A549 (cell line): ENCODE measurements around the gene PACS2. TPM values are rescaled to one million over a fixed set of nuclear protein-coding genes. Genes with fewer than 3 reads are reported as not detected.
A peak's percentile ranks its signal among the peaks of the same experiment; 100 is the strongest.

Experiments used
- BCL3 ChIP-seq: fragments of >200 bp; sonication (Bioruptor Twin); formaldehyde crosslinking; IDR thresholded peaks from 3 replicates; pipeline ENCODE4 v1.6.1; 2016
- BHLHE40 ChIP-seq: IDR thresholded peaks from 2 replicates; pipeline ENCODE4 v1.6.1; 2012; ENCODE audit warnings: low read depth, low read length, inconsistent platforms
- CEBPB ChIP-seq, 2 experiments: fragments of >200 bp in 1 of 2; sonication (Bioruptor Twin) in 1 of 2; formaldehyde crosslinking in 1 of 2; IDR thresholded peaks; 2 replicates each; pipeline ENCODE4 v1.6.1; 2012 to 2016
- CHD2 ChIP-seq: fragments of 150-350 bp; IDR thresholded peaks from 2 replicates; pipeline ENCODE4 v1.6.1; 2014; ENCODE audit warnings: low read length; ENCODE audit not compliant: partially characterized antibody
- CHD4 ChIP-seq: fragments of 200-600 bp; sonication (generic); IDR thresholded peaks from 2 replicates; pipeline ENCODE4 v1.6.1; 2016; ENCODE audit warnings: antibody characterized with exemption, mild to moderate bottlenecking, borderline replicate concordance
- E2F6 ChIP-seq: IDR thresholded peaks from 2 replicates; pipeline ENCODE4 v1.6.1; 2012; ENCODE audit warnings: low read depth, borderline replicate concordance
- EHMT2 ChIP-seq: fragments of 200-600 bp; sonication (generic); IDR thresholded peaks from 2 replicates; pipeline ENCODE4 v1.6.1; 2016; ENCODE audit warnings: antibody characterized with exemption, low read depth, mild to moderate bottlenecking, moderate library complexity
- FOSL2 ChIP-seq, 2 experiments: fragments of 450-650 bp in 1 of 2; fragments of >200 bp in 1 of 2; sonication (Bioruptor Twin) in 1 of 2; formaldehyde crosslinking; IDR thresholded peaks; 2 replicates each; pipeline versions ENCODE4 v1.5.0 to v1.6.1; 2016 to 2020; ENCODE audit warnings: mild to moderate bottlenecking in 1 of 2, moderate library complexity in 1 of 2
- GATA3 ChIP-seq: IDR thresholded peaks from 2 replicates; pipeline ENCODE4 v1.6.1; 2012; ENCODE audit warnings: borderline replicate concordance
- HOXA7 ChIP-seq: fragments of 250-450 bp; sonication (Bioruptor Pico); IDR thresholded peaks from 2 replicates; pipeline ENCODE4 v1.5.0; 2020; ENCODE audit warnings: mild to moderate bottlenecking, moderate library complexity
- HOXB5 ChIP-seq: fragments of 250-450 bp; sonication (Bioruptor Pico); IDR thresholded peaks from 2 replicates; pipeline ENCODE4 v1.5.0; 2020; ENCODE audit warnings: mild to moderate bottlenecking, moderate library complexity
- MAFK ChIP-seq: fragments of 450-650 bp; IDR thresholded peaks from 2 replicates; pipeline ENCODE4 v1.6.1; 2014; ENCODE audit not compliant: partially characterized antibody
- NR3C1 ChIP-seq: fragments of >200 bp; sonication (Bioruptor Twin); formaldehyde crosslinking; IDR thresholded peaks from 3 replicates; pipeline ENCODE4 v1.6.1; 2017
- PBX3 ChIP-seq: IDR thresholded peaks from 2 replicates; pipeline ENCODE4 v1.6.1; 2012
- POLR2A ChIP-seq: IDR thresholded peaks from 2 replicates; pipeline ENCODE4 v1.6.1; 2012; ENCODE audit warnings: mild to moderate bottlenecking, low read length
- RAD21 ChIP-seq, 2 experiments: fragments of >200 bp in 1 of 2; sonication (Bioruptor Twin) in 1 of 2; formaldehyde crosslinking in 1 of 2; IDR thresholded peaks in 1 of 2; conservative IDR thresholded peaks in 1 of 2; 2 replicates in 1 of 2; 3 replicates in 1 of 2; pipeline ENCODE4 v1.6.1; 2012 to 2018; ENCODE audit warnings: inconsistent platforms in 1 of 2
- RCOR1 ChIP-seq: fragments of 150-350 bp; IDR thresholded peaks from 2 replicates; pipeline ENCODE4 v1.6.1; 2014; ENCODE audit warnings: antibody characterized with exemption, low read length, low read depth
- RNF2 ChIP-seq: fragments of 200-600 bp; sonication (generic); IDR thresholded peaks from 2 replicates; pipeline ENCODE4 v1.6.1; 2016; ENCODE audit warnings: low read depth, mild to moderate bottlenecking, antibody characterized with exemption, moderate library complexity, borderline replicate concordance
- polyA plus RNA-seq, 4 experiments: library from polyadenylated mRNA; depleted of rRNA in 3 of 4; stranded (reverse); fragments of >200 nt; fragmentation: RNase III in 1 of 4; extraction: RNeasy Plus Mini Kit Qiagen cat#74134 plus additional on column Dnase treatment in 1 of 4; gene quantifications; 2 replicates in 3 of 4; 3 replicates in 1 of 4; pipeline ENCODE4 v1.2.3, GENCODE V29; 2011 to 2017
- TF ChIP-seq, protein P1 (sequence below): fragments of 250-450 bp; sonication (Bioruptor Pico); IDR thresholded peaks from 2 replicates; pipeline ENCODE4 v1.5.0; 2021; ENCODE audit warnings: mild to moderate bottlenecking, moderate library complexity, borderline replicate concordance
- TF ChIP-seq, protein P2 (sequence below): fragments of 200-600 bp; sonication (generic); IDR thresholded peaks from 2 replicates; pipeline ENCODE4 v1.6.1; 2016; ENCODE audit warnings: antibody characterized with exemption, mild to moderate bottlenecking, moderate library complexity

PACS2 gene
- polyA plus RNA-seq, 2 of the 4 experiments (the other 2 are of a cell fraction): 11.9 to 24.5 TPM

- no peak for TF ChIP-seq HOXB5
- TF ChIP-seq HOXA7: no peak
- no peak for TF ChIP-seq RCOR1
- TF ChIP-seq POLR2A: no peak
- no peak for TF ChIP-seq RNF2
- TF ChIP-seq RAD21 (conservative IDR thresholded peaks at IDR 0.05 in 1 of 2, IDR thresholded peaks at IDR 0.05 in 1 of 2): no peak
- 0 out of 2 replicates have a peak, but pooled peaks have one; percentile 4 for TF ChIP-seq E2F6
- TF ChIP-seq BCL3: 0 out of 3 replicates have a peak, but pooled peaks have one; percentile 25
- no peak for TF ChIP-seq NR3C1
- no peak for TF ChIP-seq BHLHE40
- TF ChIP-seq EHMT2: no peak
- no peak for TF ChIP-seq CHD4
- no peak for TF ChIP-seq CEBPB (IDR thresholded peaks at IDR 0.05)
- TF ChIP-seq FOSL2 (IDR thresholded peaks at IDR 0.05): no peak
- 0 out of 2 replicates have a peak, but pooled peaks have one; percentile 7 for TF ChIP-seq FOSL2 (CRISPR knock-in tag; IDR thresholded peaks at IDR 0.05)
- TF ChIP-seq PBX3: no peak
- TF ChIP-seq MAFK: no peak
- TF ChIP-seq, protein P1, sequence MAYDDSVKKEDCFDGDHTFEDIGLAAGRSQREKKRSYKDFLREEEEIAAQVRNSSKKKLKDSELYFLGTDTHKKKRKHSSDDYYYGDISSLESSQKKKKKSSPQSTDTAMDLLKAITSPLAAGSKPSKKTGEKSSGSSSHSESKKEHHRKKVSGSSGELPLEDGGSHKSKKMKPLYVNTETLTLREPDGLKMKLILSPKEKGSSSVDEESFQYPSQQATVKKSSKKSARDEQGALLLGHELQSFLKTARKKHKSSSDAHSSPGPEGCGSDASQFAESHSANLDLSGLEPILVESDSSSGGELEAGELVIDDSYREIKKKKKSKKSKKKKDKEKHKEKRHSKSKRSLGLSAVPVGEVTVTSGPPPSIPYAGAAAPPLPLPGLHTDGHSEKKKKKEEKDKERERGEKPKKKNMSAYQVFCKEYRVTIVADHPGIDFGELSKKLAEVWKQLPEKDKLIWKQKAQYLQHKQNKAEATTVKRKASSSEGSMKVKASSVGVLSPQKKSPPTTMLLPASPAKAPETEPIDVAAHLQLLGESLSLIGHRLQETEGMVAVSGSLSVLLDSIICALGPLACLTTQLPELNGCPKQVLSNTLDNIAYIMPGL (CRISPR knock-in tag): no peak
- TF ChIP-seq, protein P2, sequence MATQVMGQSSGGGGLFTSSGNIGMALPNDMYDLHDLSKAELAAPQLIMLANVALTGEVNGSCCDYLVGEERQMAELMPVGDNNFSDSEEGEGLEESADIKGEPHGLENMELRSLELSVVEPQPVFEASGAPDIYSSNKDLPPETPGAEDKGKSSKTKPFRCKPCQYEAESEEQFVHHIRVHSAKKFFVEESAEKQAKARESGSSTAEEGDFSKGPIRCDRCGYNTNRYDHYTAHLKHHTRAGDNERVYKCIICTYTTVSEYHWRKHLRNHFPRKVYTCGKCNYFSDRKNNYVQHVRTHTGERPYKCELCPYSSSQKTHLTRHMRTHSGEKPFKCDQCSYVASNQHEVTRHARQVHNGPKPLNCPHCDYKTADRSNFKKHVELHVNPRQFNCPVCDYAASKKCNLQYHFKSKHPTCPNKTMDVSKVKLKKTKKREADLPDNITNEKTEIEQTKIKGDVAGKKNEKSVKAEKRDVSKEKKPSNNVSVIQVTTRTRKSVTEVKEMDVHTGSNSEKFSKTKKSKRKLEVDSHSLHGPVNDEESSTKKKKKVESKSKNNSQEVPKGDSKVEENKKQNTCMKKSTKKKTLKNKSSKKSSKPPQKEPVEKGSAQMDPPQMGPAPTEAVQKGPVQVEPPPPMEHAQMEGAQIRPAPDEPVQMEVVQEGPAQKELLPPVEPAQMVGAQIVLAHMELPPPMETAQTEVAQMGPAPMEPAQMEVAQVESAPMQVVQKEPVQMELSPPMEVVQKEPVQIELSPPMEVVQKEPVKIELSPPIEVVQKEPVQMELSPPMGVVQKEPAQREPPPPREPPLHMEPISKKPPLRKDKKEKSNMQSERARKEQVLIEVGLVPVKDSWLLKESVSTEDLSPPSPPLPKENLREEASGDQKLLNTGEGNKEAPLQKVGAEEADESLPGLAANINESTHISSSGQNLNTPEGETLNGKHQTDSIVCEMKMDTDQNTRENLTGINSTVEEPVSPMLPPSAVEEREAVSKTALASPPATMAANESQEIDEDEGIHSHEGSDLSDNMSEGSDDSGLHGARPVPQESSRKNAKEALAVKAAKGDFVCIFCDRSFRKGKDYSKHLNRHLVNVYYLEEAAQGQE: peak; percentile 80
- peak; percentile 85 for TF ChIP-seq CHD2
- 0 out of 2 replicates have a peak, but pooled peaks have one; percentile 17 for TF ChIP-seq GATA3
Measured at GRCh38 chr14:105300542-105301102, 13.9 kb upstream of the PACS2 start, which contains the start of gene BRF1 (continued).
